ENCODE data around the gene PLEKHG3.

DNA sequence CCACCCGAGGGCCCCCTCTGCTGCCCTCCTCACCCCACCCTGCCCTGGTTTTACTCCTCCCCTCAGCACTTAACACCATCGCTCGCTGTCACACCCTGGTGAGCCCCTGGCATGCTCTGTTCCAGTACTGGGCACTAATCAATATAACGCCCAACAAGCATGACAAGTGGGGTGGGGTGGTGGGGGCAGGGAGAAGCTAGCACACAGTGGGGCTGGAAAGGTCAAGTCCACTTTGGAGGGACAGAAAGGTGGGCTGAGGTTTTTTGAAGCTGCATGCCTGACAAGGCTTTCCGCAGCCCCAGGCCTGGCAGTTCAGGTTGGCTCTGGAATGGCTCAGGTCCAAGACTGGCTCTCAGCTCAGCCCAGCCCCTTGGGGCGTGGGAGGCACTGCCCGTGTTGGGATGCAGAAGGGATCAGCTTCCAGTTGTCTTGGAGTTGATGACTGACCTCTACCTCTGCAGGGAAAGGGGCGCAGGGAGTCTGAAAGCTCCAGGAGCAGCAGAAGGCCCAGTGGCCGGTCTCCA, 34.1 kb downstream of the PLEKHG3 start:
- TF ChIP-seq POLR2A (IDR thresholded peaks at IDR 0.05; ENCODE audit: low read depth, low read length) (no peak), TAF1 (IDR thresholded peaks at IDR 0.05; ENCODE audit: low read depth, low read length) (no peak)

All from GM12891 (cell line).